GM21447 (cell line): Measurements from ENCODE around the gene SIK3.

Source experiments
- ATAC-seq: cut with Tn5 transposase; IDR thresholded peaks from one replicate; pipeline ENCODE4 v1.9.1; 2021; ENCODE audit not compliant: unreplicated experiment

Gene SIK3

GRCh38 chr11:116932181-116932580 lies 166.0 kb downstream of the SIK3 start:
- no peak for ATAC-seq

GRCh38 chr11:116931206-116931953 lies 166.8 kb downstream of the SIK3 start:
- ATAC-seq: no peak

GRCh38 chr11:116930586-116930985 lies 167.6 kb downstream of the SIK3 start:
- ATAC-seq: no peak

GRCh38 chr11:116930177-116930576 lies 168.1 kb downstream of the SIK3 start:
- ATAC-seq: no peak

GRCh38 chr11:116929414-116930090 lies 168.7 kb downstream of the SIK3 start:
- ATAC-seq: no peak

GRCh38 chr11:116928845-116929244 lies 169.4 kb downstream of the SIK3 start:
- ATAC-seq: no peak

GRCh38 chr11:116928102-116928777 lies 170.0 kb downstream of the SIK3 start:
- ATAC-seq: peak; percentile 73

GRCh38 chr11:116927163-116927974 lies 170.9 kb downstream of the SIK3 start:
- ATAC-seq: no peak

- ATAC-seq: no peak
Observed at GRCh38 chr11:116925050-116925449, 173.2 kb downstream of the SIK3 start.

GRCh38 chr11:116918925-116919655 lies 179.1 kb downstream of the SIK3 start:
- ATAC-seq: no peak

GRCh38 chr11:116917632-116918031 lies 180.6 kb downstream of the SIK3 start:
- no peak for ATAC-seq

- ATAC-seq: no peak
Observed at GRCh38 chr11:116916886-116917285, 181.3 kb downstream of the SIK3 start.

- no peak for ATAC-seq
Observed at GRCh38 chr11:116916052-116916451, 182.2 kb downstream of the SIK3 start.

GRCh38 chr11:116913000-116913399 lies 185.2 kb downstream of the SIK3 start:
- no peak for ATAC-seq

GRCh38 chr11:116911976-116912734 lies 186.1 kb downstream of the SIK3 start:
- no peak for ATAC-seq

GRCh38 chr11:116910847-116911246 lies 187.4 kb downstream of the SIK3 start:
- no peak for ATAC-seq

- ATAC-seq: no peak
Observed at GRCh38 chr11:116910378-116910777, 187.8 kb downstream of the SIK3 start.

GRCh38 chr11:116909245-116909644 lies 189.0 kb downstream of the SIK3 start:
- ATAC-seq: no peak

- no peak for ATAC-seq
Observed at GRCh38 chr11:116906479-116906878, 191.7 kb downstream of the SIK3 start.

- ATAC-seq: no peak
Observed at GRCh38 chr11:116903090-116903489, 195.1 kb downstream of the SIK3 start.
